ENCODE results near the gene NACC1. TPM values are rescaled to one million over a fixed set of nuclear protein-coding genes. Genes with fewer than 3 reads are reported as not detected.

The NACC1 gene
- total and polyA plus RNA-seq, 2 experiments from 2014 or later = 11.1 to 35.0 TPM

DNA sequence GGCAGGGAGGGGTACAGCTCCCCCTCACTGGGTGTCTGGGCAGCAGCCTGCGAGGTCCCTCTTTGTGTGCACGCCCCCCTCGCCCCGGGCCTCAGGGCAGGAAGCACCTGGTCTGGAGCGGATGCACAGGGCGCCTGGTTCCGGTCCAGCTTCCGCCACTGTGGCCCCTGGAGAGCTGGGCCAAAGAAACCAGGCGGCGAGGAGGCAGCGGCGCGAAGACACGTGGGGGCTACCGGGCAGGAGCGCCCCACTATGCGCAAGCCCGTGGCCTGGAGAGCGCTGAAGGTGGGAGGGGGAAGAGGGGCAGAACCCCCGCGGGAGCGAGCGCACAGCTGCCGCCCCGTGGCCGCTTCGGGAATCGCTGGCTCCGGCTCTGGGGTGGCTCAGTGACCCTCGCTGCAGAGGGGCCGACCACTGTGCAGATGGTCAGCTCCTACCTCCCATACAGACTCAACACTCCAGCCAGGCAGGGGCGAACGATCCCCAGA is 13.7 kb upstream of the NACC1 start:
- H3K36me3 ChIP-seq (replicated peaks; ENCODE audit: insufficient read depth, low read depth) = no peaks in the 10 kb centered on the region
- H3K79me2 ChIP-seq = no peaks in the 10 kb centered on the region
- H3K4me3 ChIP-seq = no peak overlapping the region
- H3K9me2 ChIP-seq (replicated peaks; ENCODE audit: insufficient read depth) = no peaks in the 10 kb centered on the region
- WGBS (ENCODE audit: low lambda C conversion rate, missing lambda C conversion rate) = 68% methylated on average over 24 of the region's 33 CpGs
- H2AFZ ChIP-seq = no peak overlapping the region
- no peaks in the 10 kb centered on the region for H3K9me3 ChIP-seq (ENCODE audit: low read depth)
- H3K27me3 ChIP-seq = peaks cover 11% of the 10 kb centered on the region
- no peak for DNase-seq (ENCODE audit: low spot score)
- TF ChIP-seq EZH2 (IDR thresholded peaks at IDR 0.05; ENCODE audit: borderline replicate concordance) (no peak), EZH2phosphoT487 (IDR thresholded peaks at IDR 0.05; ENCODE audit: low read depth, severe bottlenecking, unreplicated experiment) (no peak)
- TF ChIP-seq, protein P1, sequence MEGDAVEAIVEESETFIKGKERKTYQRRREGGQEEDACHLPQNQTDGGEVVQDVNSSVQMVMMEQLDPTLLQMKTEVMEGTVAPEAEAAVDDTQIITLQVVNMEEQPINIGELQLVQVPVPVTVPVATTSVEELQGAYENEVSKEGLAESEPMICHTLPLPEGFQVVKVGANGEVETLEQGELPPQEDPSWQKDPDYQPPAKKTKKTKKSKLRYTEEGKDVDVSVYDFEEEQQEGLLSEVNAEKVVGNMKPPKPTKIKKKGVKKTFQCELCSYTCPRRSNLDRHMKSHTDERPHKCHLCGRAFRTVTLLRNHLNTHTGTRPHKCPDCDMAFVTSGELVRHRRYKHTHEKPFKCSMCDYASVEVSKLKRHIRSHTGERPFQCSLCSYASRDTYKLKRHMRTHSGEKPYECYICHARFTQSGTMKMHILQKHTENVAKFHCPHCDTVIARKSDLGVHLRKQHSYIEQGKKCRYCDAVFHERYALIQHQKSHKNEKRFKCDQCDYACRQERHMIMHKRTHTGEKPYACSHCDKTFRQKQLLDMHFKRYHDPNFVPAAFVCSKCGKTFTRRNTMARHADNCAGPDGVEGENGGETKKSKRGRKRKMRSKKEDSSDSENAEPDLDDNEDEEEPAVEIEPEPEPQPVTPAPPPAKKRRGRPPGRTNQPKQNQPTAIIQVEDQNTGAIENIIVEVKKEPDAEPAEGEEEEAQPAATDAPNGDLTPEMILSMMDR (IDR thresholded peaks at IDR 0.05; ENCODE audit: poor library complexity) = peak; percentile 35
- no peaks in the 10 kb centered on the region for H4K20me1 ChIP-seq (ENCODE audit: insufficient read depth, poor library complexity, severe bottlenecking)
- H3K4me1 ChIP-seq (ENCODE audit: insufficient read depth) = peaks cover 12% of the 10 kb centered on the region
- H3K4me2 ChIP-seq = no peak overlapping the region
- H3K27ac ChIP-seq = no peak overlapping the region

DNA sequence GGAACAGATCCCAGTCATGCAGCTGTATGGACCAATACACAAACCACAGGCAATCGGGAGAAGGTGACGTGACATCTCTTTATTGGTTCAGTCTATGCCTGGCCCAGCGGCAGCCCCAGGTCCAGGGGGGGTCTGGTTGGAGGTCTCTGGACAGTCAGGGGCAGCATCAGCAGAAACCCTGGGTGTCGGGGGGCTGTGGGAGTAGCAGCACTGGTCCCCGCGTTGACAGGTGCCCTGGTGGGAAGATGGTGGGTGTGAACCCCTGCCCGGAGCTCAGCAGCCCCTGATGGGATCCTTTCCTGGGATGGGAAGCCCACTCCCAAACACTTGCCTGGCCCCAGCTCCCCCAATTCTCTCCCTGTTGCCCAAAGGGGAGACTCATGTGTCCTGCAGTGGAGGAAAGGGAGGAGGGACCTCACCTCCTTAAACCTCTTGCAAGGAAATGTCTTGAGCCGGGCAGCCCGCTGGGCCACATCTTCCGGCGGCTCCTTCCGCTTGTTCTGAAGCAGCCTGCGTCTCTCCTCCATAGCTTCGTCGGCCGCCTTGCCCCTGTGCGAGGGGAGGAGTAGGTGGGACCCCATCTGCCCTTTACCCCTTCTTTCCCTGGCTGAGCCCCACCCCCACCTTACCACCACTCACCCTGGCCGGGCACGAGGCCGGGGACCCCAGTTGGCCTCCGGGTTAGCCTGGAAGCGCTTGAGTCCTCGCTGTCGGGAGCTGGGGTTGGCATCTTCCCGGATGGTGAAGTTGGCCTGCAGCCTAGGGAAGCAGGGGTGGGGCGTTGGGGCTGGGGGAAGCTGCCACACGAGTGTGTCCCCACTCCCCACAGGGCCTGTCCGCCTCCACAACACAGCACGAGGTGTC is 13.0 kb upstream of the NACC1 start:
- Histone ChIP-seq H3K9me2 (replicated peaks; ENCODE audit: insufficient read depth) (no peaks in the 10 kb centered on the region), H3K4me3 (no peak overlapping the region), H3K4me2 (no peak overlapping the region), H3K4me1 (ENCODE audit: insufficient read depth) (peaks cover 12% of the 10 kb centered on the region), H3K9me3 (ENCODE audit: low read depth) (no peaks in the 10 kb centered on the region), H3K27ac (no peak overlapping the region), H2AFZ (no peak overlapping the region), H3K27me3 (peaks cover 4% of the 10 kb centered on the region), H4K20me1 (ENCODE audit: insufficient read depth, poor library complexity, severe bottlenecking) (no peaks in the 10 kb centered on the region), H3K79me2 (no peaks in the 10 kb centered on the region), H3K36me3 (replicated peaks; ENCODE audit: insufficient read depth, low read depth) (no peaks in the 10 kb centered on the region)
- no peak for TF ChIP-seq EZH2phosphoT487 (IDR thresholded peaks at IDR 0.05; ENCODE audit: low read depth, severe bottlenecking, unreplicated experiment)
- no peak for TF ChIP-seq EZH2 (IDR thresholded peaks at IDR 0.05; ENCODE audit: borderline replicate concordance)
- TF ChIP-seq, protein P1 (IDR thresholded peaks at IDR 0.05; ENCODE audit: poor library complexity) = no peak
- DNase-seq (ENCODE audit: low spot score) = no peak
- WGBS (ENCODE audit: low lambda C conversion rate, missing lambda C conversion rate) = 93% methylated on average over 22 of the region's 29 CpGs

DNA sequence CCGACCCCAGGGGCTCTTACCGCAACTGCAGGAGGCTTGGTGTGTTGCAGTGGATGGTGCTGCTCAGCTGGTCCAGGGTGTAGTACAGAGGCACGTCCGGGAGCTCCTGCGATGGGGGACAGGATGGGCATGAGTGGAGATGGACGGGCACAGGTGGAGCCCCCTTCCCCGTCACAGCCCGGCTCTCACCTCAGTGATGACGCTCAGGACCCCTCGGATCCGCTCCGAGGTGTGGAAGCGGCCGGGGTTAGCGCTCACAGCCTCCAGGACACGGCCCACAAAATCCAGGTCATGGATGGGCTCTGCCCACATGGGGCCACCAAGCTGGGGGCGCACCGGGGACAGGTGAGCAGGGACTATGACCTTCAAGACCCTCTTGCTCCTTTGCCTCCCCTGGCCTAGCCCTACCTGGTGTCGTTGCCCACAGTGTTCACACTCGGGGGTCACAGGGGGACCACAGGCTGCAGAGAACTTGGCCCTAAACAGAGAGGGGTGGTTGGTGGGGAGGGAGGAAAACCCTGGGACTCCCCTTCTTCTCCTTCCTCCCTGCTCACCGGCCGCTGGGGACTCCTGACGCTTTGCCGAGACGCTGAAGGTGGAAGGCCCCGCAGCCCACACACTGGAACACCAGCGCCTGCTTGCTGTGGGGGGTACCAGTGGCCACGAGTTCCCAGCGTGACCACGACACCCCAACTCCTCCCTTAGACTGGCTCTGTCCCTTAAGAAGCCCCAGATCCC is 8.5 kb upstream of the NACC1 start:
- 98% methylated on average over 30 of the region's 30 CpGs for WGBS (ENCODE audit: low lambda C conversion rate, missing lambda C conversion rate)
- DNase-seq (ENCODE audit: low spot score) = no peak
- no peak overlapping the region for H3K27ac ChIP-seq
- no peaks in the 10 kb centered on the region for H3K9me3 ChIP-seq (ENCODE audit: low read depth)
- no peaks in the 10 kb centered on the region for H3K27me3 ChIP-seq
- H3K4me3 ChIP-seq = no peak overlapping the region
- no peaks in the 10 kb centered on the region for H3K4me1 ChIP-seq (ENCODE audit: insufficient read depth)
- H2AFZ ChIP-seq = no peak overlapping the region
- no peaks in the 10 kb centered on the region for H3K79me2 ChIP-seq
- TF ChIP-seq, protein P1 (IDR thresholded peaks at IDR 0.05; ENCODE audit: poor library complexity) = no peak
- TF ChIP-seq EZH2phosphoT487 (IDR thresholded peaks at IDR 0.05; ENCODE audit: low read depth, severe bottlenecking, unreplicated experiment) = no peak
- TF ChIP-seq EZH2 (IDR thresholded peaks at IDR 0.05; ENCODE audit: borderline replicate concordance) = no peak
- H3K36me3 ChIP-seq (replicated peaks; ENCODE audit: insufficient read depth, low read depth) = no peaks in the 10 kb centered on the region
- H4K20me1 ChIP-seq (ENCODE audit: insufficient read depth, poor library complexity, severe bottlenecking) = no peaks in the 10 kb centered on the region
- no peaks in the 10 kb centered on the region for H3K9me2 ChIP-seq (replicated peaks; ENCODE audit: insufficient read depth)
- H3K4me2 ChIP-seq = no peak overlapping the region

All from hepatocyte (in vitro differentiated cells).